ENCODE data around the gene EXOG. TPM values are rescaled to one million over a fixed set of nuclear protein-coding genes. Genes with fewer than 3 reads are reported as not detected.

Gene EXOG
- total RNA-seq, 3 donors from 2014 or later = 7.1 to 13.0 (median 8.7) TPM

DNA sequence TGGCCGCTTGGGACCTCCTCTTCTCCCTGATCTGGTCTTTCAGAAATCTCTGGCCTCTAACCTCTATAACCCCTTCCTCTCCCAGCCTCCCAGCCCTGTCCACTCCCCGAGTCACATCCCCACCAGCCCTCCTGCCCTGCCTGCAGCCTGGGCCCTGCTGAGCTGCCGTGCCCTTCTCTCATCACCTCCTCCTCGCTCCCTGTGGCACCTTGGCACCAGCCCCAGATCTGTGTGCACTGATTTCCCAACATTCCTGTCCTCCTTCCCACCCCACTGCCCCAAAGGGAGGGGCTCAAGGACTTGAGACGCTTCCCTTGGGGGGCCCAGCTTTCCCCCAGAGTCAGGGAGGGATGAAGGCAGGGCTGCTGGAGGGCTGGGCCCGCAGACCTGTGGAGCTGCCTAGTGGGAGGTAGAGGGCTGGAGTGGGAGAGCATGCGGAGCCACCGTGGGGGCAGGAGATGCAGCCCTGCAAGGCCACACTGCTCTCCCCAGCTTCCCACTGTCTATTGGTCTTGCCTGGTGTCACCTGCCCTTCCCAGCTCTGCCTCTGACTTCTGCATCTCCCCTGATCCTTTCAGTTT lies 42.7 kb downstream of the EXOG start:
- DNase-seq (no peak), ATAC-seq (no peak)
- TF ChIP-seq, protein P1, sequence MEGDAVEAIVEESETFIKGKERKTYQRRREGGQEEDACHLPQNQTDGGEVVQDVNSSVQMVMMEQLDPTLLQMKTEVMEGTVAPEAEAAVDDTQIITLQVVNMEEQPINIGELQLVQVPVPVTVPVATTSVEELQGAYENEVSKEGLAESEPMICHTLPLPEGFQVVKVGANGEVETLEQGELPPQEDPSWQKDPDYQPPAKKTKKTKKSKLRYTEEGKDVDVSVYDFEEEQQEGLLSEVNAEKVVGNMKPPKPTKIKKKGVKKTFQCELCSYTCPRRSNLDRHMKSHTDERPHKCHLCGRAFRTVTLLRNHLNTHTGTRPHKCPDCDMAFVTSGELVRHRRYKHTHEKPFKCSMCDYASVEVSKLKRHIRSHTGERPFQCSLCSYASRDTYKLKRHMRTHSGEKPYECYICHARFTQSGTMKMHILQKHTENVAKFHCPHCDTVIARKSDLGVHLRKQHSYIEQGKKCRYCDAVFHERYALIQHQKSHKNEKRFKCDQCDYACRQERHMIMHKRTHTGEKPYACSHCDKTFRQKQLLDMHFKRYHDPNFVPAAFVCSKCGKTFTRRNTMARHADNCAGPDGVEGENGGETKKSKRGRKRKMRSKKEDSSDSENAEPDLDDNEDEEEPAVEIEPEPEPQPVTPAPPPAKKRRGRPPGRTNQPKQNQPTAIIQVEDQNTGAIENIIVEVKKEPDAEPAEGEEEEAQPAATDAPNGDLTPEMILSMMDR (IDR thresholded peaks at IDR 0.05) = no peak
- H3K36me3 ChIP-seq (ENCODE audit: low read depth) = no peaks in the 10 kb centered on the region
- H3K9me3 ChIP-seq = no peaks in the 10 kb centered on the region
- H3K4me3 ChIP-seq = no peak overlapping the region
- no peaks in the 10 kb centered on the region for H3K4me1 ChIP-seq (ENCODE audit: low read depth)
- intact Hi-C loops (cut with DNase I, micrococcal nuclease) = no loop called here

GRCh38 chr3:38541806-38542205 lies 45.7 kb downstream of the EXOG start:
- no peak for ATAC-seq
- intact Hi-C loops (cut with DNase I, micrococcal nuclease) = no loop called here
- no peak for DNase-seq
- TF ChIP-seq, protein P1 (IDR thresholded peaks at IDR 0.05) = no peak
- Histone ChIP-seq H3K4me3 (no peak overlapping the region), H3K4me1 (ENCODE audit: low read depth) (no peaks in the 10 kb centered on the region), H3K36me3 (ENCODE audit: low read depth) (no peaks in the 10 kb centered on the region), H3K9me3 (no peaks in the 10 kb centered on the region)

DNA sequence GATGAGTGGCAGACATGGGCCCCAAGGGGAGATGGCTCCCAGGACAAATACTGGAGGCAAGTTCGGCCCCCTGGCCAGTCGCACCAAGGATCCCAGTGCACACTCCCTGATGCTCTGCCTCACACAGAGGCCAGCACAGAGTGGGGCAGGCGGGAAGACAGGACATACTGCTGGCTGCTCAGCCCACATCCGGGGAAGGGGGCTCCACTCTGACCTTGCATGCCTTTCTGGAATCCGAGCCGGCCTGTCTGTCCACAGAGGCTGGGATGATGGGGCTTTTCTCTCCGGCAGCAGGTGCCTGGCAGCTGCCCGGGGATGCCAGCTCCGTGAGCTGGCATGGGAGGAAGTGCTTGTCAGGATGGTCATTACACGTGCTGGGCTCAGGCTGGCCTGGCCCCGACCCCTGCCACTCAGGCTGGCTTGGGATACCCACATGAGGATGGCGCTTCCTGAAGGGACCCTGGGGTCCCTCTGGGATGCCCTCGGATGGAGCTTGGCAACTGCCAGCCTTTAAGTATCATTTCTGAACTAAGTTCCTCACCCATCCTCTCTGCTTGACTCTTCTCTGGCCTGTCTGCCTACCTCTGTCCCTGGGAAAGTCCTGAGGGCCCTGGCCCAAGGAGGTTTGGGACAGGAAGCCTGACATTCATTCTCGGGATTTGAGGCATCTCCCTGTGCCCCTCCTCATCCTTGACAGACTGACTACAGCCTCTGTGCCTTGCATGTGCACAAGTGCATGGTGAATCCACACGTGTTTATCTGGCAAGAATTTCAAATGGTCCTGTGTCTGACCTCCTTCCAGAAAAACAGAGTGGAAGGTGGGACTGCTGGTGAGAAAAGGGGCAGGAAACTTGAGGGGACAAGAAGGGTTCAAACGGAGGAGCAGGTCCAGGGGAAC lies 46.5 kb downstream of the EXOG start:
- no peak for ATAC-seq
- Histone ChIP-seq H3K9me3 (no peaks in the 10 kb centered on the region), H3K4me1 (ENCODE audit: low read depth) (no peaks in the 10 kb centered on the region), H3K4me3 (no peak overlapping the region), H3K36me3 (ENCODE audit: low read depth) (no peaks in the 10 kb centered on the region)
- intact Hi-C loops (cut with DNase I, micrococcal nuclease) = no loop called here
- no peak for DNase-seq
- TF ChIP-seq, protein P1 (IDR thresholded peaks at IDR 0.05) = no peak

GRCh38 chr3:38543586-38543985 lies 47.4 kb downstream of the EXOG start:
- ATAC-seq (no peak), DNase-seq (no peak)
- H3K4me3 ChIP-seq = no peak overlapping the region
- TF ChIP-seq, protein P1 (IDR thresholded peaks at IDR 0.05) = no peak
- intact Hi-C loops (cut with DNase I, micrococcal nuclease) = no loop called here
- H3K4me1 ChIP-seq (ENCODE audit: low read depth) = no peaks in the 10 kb centered on the region
- no peaks in the 10 kb centered on the region for H3K9me3 ChIP-seq
- H3K36me3 ChIP-seq (ENCODE audit: low read depth) = no peaks in the 10 kb centered on the region

DNA sequence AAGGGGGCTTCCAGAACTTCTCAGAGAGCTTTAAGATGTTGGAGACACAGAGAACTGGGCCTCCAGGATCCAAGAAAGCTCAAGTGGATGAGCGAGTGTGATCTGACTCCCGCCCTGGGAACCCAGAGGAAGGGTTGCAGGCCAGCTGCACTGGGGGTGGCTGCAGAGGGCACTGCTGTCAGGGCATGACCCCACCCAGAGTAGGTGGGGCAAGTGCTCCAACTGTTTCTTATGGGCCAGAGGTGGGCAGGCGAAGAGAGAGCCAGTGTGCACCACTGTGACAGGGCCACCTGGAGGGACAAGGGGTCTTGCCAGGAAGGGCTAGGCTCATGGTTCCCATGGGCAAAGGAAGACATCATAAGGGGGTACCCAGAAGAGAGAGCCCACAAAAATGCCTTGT lies 48.8 kb downstream of the EXOG start:
- intact Hi-C loops (cut with DNase I, micrococcal nuclease) = no loop called here
- no peak for ATAC-seq
- Histone ChIP-seq H3K4me1 (ENCODE audit: low read depth) (no peaks in the 10 kb centered on the region), H3K36me3 (ENCODE audit: low read depth) (no peaks in the 10 kb centered on the region), H3K9me3 (no peaks in the 10 kb centered on the region), H3K4me3 (no peak overlapping the region)
- no peak for DNase-seq
- TF ChIP-seq, protein P1 (IDR thresholded peaks at IDR 0.05) = no peak

Measured in mucosa of descending colon (tissue), 3 donors.